ENCODE measurements around the gene MYO5A.

DNA sequence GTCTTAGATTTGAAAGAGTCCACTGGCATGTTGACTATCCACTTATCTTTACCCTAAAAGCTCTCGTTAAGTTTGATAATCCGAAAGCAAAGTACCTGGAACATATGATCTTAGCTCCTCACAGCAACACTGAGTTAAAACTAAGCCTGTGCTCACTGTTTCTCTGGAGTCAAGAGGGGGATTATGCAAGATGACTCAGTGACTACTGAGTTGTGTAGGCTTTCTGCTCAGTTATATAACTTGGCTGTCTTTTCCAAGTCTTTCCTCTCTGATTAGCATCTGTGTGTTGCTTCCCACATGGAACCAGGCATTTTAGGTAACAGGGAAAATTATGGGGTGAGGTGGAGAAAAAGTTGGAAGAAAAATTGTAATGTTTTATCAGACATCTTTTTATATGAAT is 201.9 kb downstream of the MYO5A start:
- no peak for TF ChIP-seq EZH2 (IDR thresholded peaks at IDR 0.05; ENCODE audit: borderline replicate concordance, control insufficient read depth, low read depth, low read length)
- TF ChIP-seq ZNF217 (IDR thresholded peaks at IDR 0.05): no peak
- TF ChIP-seq POLR2A (IDR thresholded peaks at IDR 0.05; ENCODE audit: low read depth, low read length): no peak
- TF ChIP-seq KDM1A (IDR thresholded peaks at IDR 0.05; ENCODE audit: borderline replicate concordance): no peak
- TF ChIP-seq SIN3A (IDR thresholded peaks at IDR 0.05; ENCODE audit: low read depth, low read length): no peak
- TF ChIP-seq BRCA1 (IDR thresholded peaks at IDR 0.05; ENCODE audit: low read depth, low read length): no peak
- no peak for TF ChIP-seq TAF1 (IDR thresholded peaks at IDR 0.05; ENCODE audit: borderline replicate concordance, low read depth, low read length)
- TF ChIP-seq, protein P1, sequence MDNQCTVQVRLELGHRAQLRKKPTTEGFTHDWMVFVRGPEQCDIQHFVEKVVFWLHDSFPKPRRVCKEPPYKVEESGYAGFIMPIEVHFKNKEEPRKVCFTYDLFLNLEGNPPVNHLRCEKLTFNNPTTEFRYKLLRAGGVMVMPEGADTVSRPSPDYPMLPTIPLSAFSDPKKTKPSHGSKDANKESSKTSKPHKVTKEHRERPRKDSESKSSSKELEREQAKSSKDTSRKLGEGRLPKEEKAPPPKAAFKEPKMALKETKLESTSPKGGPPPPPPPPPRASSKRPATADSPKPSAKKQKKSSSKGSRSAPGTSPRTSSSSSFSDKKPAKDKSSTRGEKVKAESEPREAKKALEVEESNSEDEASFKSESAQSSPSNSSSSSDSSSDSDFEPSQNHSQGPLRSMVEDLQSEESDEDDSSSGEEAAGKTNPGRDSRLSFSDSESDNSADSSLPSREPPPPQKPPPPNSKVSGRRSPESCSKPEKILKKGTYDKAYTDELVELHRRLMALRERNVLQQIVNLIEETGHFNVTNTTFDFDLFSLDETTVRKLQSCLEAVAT (IDR thresholded peaks at IDR 0.05): no peak
- no peak for TF ChIP-seq TCF7 (IDR thresholded peaks at IDR 0.05; ENCODE audit: borderline replicate concordance)
- TF ChIP-seq NR2C1 (IDR thresholded peaks at IDR 0.05): no peak
- TF ChIP-seq RCOR1 (conservative IDR thresholded peaks at IDR 0.05; ENCODE audit: low read depth, low read length): no peak
- TF ChIP-seq, protein P2, sequence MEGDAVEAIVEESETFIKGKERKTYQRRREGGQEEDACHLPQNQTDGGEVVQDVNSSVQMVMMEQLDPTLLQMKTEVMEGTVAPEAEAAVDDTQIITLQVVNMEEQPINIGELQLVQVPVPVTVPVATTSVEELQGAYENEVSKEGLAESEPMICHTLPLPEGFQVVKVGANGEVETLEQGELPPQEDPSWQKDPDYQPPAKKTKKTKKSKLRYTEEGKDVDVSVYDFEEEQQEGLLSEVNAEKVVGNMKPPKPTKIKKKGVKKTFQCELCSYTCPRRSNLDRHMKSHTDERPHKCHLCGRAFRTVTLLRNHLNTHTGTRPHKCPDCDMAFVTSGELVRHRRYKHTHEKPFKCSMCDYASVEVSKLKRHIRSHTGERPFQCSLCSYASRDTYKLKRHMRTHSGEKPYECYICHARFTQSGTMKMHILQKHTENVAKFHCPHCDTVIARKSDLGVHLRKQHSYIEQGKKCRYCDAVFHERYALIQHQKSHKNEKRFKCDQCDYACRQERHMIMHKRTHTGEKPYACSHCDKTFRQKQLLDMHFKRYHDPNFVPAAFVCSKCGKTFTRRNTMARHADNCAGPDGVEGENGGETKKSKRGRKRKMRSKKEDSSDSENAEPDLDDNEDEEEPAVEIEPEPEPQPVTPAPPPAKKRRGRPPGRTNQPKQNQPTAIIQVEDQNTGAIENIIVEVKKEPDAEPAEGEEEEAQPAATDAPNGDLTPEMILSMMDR (IDR thresholded peaks at IDR 0.05 in 2 of 3, conservative IDR thresholded peaks at IDR 0.05 in 1 of 3; ENCODE audit: control insufficient read depth in 2 of 3, extremely low read depth in 1 of 3, insufficient read depth in 1 of 3, low read depth in 3 of 3, low read length in 3 of 3): no peak
- TF ChIP-seq SRF (IDR thresholded peaks at IDR 0.05; ENCODE audit: low read depth in 2 of 2, low read length in 2 of 2): no peak
- TF ChIP-seq, protein P3, sequence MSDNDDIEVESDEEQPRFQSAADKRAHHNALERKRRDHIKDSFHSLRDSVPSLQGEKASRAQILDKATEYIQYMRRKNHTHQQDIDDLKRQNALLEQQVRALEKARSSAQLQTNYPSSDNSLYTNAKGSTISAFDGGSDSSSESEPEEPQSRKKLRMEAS (IDR thresholded peaks at IDR 0.05; ENCODE audit: low read depth, low read length): no peak
